Measurements from ENCODE around the gene INSYN1.
A peak's percentile ranks its signal among the peaks of the same experiment; 100 is the strongest.

The INSYN1 gene

DNA sequence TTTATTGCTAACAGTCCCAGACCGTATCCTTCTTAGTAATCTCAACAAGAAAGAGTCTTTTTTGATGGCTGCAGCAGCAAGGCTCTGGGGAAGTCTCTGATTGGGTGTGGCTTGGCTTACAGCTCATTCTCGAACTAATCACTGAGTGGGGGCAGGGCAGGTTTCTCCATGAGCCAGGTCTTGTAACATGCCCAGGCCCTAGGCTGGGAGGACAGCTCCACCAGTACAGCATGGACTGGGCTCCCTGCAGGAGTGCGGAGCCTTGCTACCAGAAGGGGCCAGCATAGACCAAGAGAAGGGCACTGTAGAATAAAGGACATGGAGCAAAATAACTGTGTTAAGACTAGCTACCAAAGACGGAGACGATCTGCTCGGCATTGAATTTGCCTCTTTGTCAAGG lies 61.8 kb downstream of the INSYN1 start:
- H3K4me3 ChIP-seq (ENCODE audit: control insufficient read depth, low read depth, low read length), result no peak overlapping the region
- peak; percentile 33 for TF ChIP-seq CTCF (conservative IDR thresholded peaks at IDR 0.05; ENCODE audit: control insufficient read depth, insufficient read depth, low read depth, low read length)
- DNase-seq (ENCODE audit: low read depth), result peak; percentile 93

GRCh38 chr15:73688455-73688854 lies 64.7 kb downstream of the INSYN1 start:
- no peak for TF ChIP-seq CTCF (conservative IDR thresholded peaks at IDR 0.05; ENCODE audit: control insufficient read depth, insufficient read depth, low read depth, low read length)
- peak; percentile 73 for DNase-seq (ENCODE audit: low read depth)
- H3K4me3 ChIP-seq (ENCODE audit: control insufficient read depth, low read depth, low read length), result no peak overlapping the region

DNA sequence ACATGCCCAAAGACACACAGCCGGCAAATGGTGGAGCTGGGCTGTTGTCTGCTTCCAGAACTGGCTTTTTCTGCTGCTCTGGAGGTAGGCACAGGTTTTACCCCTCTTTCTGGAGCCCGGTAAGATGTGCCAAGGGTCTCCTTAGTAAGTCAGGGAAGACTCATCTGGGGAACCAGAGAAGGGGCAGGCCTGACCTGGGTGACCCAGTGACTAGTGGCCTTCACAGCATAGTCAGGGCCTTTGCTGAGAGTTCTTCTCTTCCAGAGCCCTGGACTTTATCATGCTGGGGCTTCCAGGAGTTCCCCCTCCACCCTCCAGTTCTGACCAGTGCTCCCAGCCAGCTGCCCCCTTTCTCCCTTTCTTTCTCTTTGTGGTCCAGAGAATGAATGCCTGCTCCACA lies 65.8 kb downstream of the INSYN1 start:
- no peak for DNase-seq (ENCODE audit: low read depth)
- H3K4me3 ChIP-seq (ENCODE audit: control insufficient read depth, low read depth, low read length), result no peak overlapping the region
- no peak for TF ChIP-seq CTCF (conservative IDR thresholded peaks at IDR 0.05; ENCODE audit: control insufficient read depth, insufficient read depth, low read depth, low read length)

- H3K4me3 ChIP-seq (ENCODE audit: control insufficient read depth, low read depth, low read length), result peak overlapping the region; percentile 88
- TF ChIP-seq CTCF (conservative IDR thresholded peaks at IDR 0.05; ENCODE audit: control insufficient read depth, insufficient read depth, low read depth, low read length), result peak; percentile 7
- DNase-seq (ENCODE audit: low read depth), result peak; percentile 99
These were observed 66.3 kb downstream of the INSYN1 start for GRCh38 chr15:73686781-73687256.

DNA sequence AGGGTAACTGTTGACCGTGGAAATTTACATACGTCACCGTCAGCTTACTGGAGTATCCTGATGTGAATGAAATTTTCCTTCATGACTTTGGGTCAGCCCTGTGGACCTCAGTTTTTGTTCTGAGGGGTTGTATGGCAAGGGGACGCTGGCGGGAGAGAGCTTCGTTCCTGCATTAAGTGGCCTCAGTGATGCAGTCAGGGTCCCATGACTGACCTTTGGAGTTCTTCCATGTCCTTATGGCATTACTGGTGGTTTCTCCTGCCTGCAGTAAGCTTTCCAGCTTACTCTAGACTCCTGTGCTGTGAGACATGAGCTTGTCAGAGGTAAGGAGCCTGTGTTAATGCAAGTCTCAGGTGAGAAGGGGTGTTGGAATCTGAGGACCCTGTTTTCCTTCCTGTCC lies 67.2 kb downstream of the INSYN1 start:
- peak overlapping the region; percentile 88 for H3K4me3 ChIP-seq (ENCODE audit: control insufficient read depth, low read depth, low read length)
- TF ChIP-seq CTCF (conservative IDR thresholded peaks at IDR 0.05; ENCODE audit: control insufficient read depth, insufficient read depth, low read depth, low read length), result no peak
- peak; percentile 62 for DNase-seq (ENCODE audit: low read depth)
